PC-3 (cell line): ENCODE data around the gene ZNF74.

Experiments
- EZH2 ChIP-seq: fragments of 300-600 bp; sonication (generic); IDR thresholded peaks from one replicate; pipeline ENCODE4 v1.6.1; 2017; ENCODE audit warnings: antibody characterized with exemption, mild to moderate bottlenecking, low read length; ENCODE audit not compliant: unreplicated experiment
- EZH2phosphoT487 ChIP-seq: fragments of 300-600 bp; sonication (generic); IDR thresholded peaks from 2 replicates; pipeline ENCODE4 v1.6.1; 2018; ENCODE audit warnings: mild to moderate bottlenecking, antibody characterized with exemption, low read length, borderline replicate concordance
- TF ChIP-seq, protein P1 (sequence below): fragments of 300-600 bp; sonication (generic); conservative IDR thresholded peaks from 2 replicates; pipeline ENCODE4 v1.5.1; 2017; ENCODE audit warnings: antibody characterized with exemption, low read depth, mild to moderate bottlenecking, low read length

GRCh38 chr22:20389288-20389687 lies 4.7 kb upstream of the ZNF74 start:
- TF ChIP-seq EZH2phosphoT487 (no peak), EZH2 (no peak)
- TF ChIP-seq, protein P1, sequence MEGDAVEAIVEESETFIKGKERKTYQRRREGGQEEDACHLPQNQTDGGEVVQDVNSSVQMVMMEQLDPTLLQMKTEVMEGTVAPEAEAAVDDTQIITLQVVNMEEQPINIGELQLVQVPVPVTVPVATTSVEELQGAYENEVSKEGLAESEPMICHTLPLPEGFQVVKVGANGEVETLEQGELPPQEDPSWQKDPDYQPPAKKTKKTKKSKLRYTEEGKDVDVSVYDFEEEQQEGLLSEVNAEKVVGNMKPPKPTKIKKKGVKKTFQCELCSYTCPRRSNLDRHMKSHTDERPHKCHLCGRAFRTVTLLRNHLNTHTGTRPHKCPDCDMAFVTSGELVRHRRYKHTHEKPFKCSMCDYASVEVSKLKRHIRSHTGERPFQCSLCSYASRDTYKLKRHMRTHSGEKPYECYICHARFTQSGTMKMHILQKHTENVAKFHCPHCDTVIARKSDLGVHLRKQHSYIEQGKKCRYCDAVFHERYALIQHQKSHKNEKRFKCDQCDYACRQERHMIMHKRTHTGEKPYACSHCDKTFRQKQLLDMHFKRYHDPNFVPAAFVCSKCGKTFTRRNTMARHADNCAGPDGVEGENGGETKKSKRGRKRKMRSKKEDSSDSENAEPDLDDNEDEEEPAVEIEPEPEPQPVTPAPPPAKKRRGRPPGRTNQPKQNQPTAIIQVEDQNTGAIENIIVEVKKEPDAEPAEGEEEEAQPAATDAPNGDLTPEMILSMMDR = no peak
